CD4-positive, alpha-beta T cell treated with Interleukin-21 for 1 hour (primary cell): Measurements from ENCODE around the gene GCK.
"Not testable (repeated sequence)": the region's sequence is repeated elsewhere in the genome, so short reads cannot be mapped to it uniquely, and the experiment has no call there.

Experiments
- DNase-seq: peaks from one replicate; pipeline ENCODE4 v3.0.0-alpha.2; 2020

Gene GCK

GRCh38 chr7:44200699-44201461 is 11.6 kb upstream of the GCK start, which contains the start of gene YKT6:
TSS of gene YKT6 (plus strand) at chr7:44200978. CDS start at chr7:44201136, 158 bp downstream.
- peak; percentile 94 for DNase-seq

DNA sequence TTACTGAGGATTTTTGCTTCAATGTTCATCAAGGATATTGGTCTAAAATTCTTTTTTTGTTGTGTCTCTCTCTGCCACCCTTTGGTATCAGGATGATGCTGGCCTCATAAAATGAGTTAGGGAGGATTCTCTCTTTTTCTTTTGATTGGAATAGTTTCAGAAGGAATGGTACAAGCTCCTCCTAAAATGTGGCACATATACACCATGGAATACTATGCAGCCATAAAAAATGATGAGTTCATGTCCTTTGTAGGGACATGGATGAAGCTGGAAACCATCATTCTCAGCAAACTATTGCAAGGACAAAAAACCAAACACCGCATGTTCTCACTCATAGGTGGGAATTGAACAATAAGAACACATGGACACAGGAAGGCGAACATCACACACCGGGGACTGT is 10.9 kb upstream of the GCK start:
- not testable (repeated sequence) for DNase-seq

DNA sequence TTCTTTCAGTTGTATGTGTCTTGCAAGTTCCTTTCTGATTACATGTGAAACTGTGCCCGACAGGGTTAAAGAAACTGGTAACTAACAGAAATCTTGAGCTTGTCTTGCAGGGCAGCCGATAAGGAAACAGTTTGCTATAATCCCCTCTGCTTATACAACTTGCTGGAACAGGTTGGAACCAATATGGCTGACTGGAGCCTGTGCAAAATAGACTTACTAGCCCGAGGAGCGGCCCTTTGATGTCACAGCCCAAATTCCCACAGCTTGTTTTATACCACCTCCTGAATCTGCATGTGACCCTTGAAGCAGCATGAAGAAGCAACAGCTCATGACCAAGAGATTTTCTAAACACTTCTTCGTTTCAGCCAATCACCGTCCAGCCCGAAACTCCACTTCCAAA is 8.2 kb upstream of the GCK start:
- DNase-seq = no peak

- DNase-seq = peak; percentile 36
Measured at GRCh38 chr7:44196450-44196872, 7.2 kb upstream of the GCK start.

DNA sequence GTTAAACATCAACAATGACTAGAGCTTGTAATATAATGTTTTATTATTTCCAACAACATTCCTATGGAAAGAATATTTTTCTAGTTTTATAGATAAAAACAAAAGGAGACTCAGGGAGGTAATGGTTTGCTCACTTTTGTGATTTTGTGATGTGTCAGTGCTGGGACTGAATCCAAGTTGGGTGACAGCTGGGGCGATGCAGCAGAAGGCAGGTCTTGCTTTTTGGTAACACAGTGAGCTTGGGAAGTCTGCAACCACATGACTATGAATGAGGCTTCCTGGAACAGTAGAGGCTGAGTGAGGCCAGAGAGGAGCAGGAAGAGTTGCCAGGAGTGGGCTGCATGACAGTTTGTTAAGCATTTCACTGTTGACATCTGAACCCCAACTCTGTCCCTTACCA is 6.7 kb upstream of the GCK start:
- no peak for DNase-seq

GRCh38 chr7:44194562-44195145 is 5.4 kb upstream of the GCK start:
- no peak for DNase-seq

DNA sequence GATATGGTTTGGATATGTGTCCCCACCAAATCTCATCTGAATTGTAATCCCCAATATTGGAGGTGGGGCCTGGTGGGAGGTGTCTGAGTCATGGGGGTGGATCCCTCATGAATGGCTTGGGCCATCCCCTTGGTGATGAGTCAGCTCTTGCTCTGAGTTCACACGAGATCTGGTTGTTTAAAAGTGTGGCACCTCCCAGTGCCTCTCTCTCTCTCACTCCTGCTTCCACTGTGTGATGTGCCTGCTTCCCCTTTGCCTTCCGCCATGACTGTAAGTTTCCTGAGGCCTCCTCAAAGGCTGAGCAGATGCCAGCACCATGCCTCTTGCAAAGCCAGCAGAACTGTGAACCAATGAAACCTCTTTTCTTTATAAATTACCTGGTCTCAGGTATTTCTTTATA is 4.8 kb upstream of the GCK start:
- no peak for DNase-seq

GRCh38 chr7:44193011-44193802 is 4.0 kb upstream of the GCK start:
- no peak for DNase-seq

GRCh38 chr7:44191171-44191570 is 1.9 kb upstream of the GCK start:
- no peak for DNase-seq

DNA sequence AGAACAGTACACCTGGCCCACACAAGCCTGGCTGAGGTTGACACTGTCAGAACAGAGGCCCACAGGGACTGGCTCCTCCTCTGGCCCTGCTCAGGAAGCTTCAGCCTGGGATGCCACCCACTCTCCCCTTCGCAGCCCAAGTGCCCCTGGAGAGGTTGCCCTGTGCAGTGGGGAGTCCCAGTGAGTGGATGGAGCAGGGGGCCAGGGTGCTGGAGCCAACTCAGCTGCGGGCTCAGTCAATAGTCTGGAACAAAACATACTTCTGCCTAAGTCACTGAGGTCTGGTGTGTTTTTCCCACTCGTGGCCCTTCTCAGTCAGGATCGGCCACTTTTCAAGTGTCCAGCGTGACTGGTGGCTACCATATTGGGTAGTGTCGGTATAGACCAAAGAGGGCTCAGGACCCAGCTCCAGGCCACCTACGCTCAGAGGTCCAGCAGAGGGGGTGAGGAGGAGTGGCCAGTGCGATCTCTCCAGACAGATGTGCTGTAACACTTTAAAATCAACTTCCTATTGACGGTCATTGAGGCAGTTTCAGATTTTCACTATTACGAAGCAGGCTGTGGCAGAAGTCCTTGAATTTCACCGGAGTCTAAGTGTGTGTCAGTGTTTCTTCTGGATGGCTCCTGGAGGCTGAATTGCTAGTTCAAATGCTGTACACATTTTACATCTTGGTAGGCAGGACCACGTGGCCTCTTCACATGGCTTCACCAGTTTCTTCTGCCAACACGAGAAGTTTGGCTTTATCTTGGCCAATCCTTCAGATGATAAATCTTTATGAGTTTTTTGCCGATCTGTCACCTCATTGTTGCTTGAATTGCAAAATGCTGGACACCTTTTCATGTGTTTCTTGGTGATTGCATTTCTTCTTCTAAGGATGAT is 994 bp upstream of the GCK start:
- DNase-seq = no peak

- no peak for DNase-seq
Measured at GRCh38 chr7:44188480-44189225, 586 bp downstream of the GCK start.

DNA sequence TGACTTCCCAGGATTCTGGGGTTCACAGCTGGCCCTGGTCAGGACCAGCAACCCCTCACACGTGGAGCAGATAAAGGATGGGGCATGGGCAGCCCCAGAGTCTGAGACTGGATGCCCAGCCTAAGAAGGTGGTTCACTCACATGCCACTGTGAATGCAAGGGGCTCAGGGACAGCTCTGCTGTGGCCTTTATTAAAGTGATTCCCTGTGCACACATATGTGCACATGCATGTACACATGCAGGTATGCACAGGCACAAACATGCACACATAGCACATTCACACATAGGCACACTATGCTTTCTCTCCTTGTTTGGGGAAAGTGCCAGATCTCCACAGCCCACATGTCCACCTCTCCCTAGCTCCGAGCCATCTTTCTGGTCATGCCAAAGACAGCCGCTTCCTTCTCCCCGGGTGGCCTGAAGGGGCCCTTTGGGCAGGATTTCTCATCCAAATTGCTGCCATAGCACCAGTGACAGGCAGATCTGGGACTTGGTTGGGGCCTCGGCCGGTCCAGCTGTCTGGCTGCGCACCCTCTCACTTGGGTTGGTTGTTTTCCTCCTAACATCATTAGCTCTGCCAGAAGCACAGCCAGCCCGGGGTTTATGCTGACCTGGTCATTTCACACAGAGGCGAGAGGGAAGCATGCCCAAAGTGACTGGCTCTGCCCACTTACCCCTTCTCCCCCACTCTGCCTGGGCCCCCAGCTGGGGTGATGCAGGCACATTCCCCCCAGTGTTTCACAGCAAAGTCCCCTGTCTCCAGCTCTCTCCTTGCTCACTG is 1.4 kb downstream of the GCK start:
- DNase-seq = no peak

GRCh38 chr7:44186736-44187135 is 2.5 kb downstream of the GCK start:
- DNase-seq = no peak

DNA sequence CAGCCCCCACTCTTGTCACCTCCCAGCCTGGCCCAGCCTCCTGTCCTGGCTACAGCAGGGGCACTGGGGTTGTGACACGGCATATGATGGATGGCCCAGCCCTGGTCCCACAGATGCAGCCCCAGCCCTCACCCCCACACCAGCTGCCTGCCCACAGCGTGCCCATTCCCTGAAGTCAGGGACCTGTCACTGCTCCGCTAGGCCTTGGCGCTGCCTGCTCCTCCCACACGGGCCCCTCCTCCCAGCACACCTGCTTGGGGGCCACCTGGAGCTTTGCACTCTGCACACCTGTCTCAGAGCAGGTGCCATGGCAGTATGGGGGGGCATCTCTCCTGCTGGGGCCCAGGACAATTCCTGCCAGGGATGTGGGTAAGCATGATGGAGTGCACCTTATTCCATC is 3.5 kb downstream of the GCK start:
- no peak for DNase-seq

DNA sequence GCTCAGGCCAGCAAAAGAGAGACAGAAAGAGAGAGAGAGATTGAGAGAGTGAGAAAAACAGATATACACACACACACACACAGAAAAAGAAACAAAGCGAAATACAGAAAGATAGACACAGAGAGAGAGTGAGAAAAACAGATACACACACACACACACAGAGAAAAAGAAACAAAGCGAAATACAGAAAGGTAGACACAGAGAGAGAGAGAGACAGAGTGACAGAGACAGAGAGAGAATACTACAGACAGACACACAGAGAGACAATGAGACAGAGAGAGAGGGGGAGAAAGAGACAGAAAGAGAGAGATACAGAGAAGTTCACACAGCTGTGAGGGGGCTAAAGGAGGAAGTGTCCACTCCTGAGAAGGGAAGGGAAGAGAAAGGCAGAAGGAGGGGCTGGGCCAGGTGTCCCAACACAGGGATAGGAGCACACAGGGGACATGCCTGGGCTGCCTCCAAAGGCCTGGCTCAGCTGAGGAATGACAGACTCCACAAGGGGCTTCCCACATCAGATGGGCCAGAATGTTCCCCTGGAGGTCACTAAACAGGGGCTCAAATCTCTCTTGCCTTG is 4.3 kb downstream of the GCK start:
- DNase-seq = no peak

- no peak for DNase-seq
Measured at GRCh38 chr7:44184206-44184872, 4.9 kb downstream of the GCK start.

GRCh38 chr7:44183386-44183785 is 5.9 kb downstream of the GCK start:
- no peak for DNase-seq

DNA sequence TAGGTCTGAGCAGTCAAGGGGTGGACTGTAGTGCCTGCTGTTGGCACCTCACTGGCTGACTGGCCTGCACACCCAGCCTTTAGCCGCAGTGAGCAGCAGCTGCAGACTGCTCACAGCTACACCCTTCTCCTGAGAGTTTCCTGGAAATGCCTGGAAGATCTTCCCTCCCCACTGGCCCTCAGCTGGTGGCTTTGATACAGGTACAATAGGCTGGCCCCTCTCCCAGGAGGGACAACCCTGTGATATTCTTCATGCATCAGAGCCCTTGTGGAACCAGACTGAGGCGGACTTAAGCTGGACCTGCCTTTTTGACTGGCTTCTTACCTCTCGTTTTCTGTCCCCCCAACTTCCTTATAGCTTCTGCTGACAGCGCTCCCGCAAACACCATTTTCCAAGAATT is 6.4 kb downstream of the GCK start:
- DNase-seq = no peak

DNA sequence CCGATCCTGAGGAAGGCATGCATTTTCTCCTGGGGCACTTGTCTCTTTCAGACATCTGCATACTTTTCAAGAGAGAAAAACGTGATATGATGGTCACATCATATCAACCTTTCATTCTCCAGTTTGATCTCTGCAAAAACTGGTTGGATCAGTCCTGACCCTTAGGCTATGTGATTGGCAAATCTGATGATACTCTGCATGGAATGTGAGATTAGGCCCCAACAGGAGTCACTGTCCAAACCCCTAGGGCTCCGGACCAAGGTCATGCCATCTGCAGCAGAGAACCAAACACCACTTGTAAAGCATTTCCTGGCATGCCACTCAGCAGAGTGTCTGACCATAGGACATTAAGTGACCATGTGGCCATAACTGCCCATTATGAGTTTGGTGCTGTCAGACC is 8.6 kb downstream of the GCK start:
- no peak for DNase-seq

GRCh38 chr7:44177570-44178131 is 11.6 kb downstream of the GCK start:
- no peak for DNase-seq
